Left cardiac atrium (tissue), 4 donors: Measurements from ENCODE around the gene RNF26. TPM values are rescaled to one million over a fixed set of nuclear protein-coding genes. Genes with fewer than 3 reads are reported as not detected.
"Not testable (repeated sequence)": the region's sequence is repeated elsewhere in the genome, so short reads cannot be mapped to it uniquely, and the experiment has no call there.

Experiments used
- ATAC-seq, 2 donors: fragments of 200-7000 bp; cut with Tn5 transposase; one replicate each; pipeline ENCODE4 v1.9.1; 2020; ENCODE audit warnings: mild to moderate bottlenecking in 2 of 2, moderate library complexity in 2 of 2
- DNase-seq: peaks from one replicate; pipeline ENCODE4 v3.0.0-alpha.2; 2020
- intact Hi-C, 2 donors: fragments of 100-400 bp; cut with DNase I; formaldehyde crosslinking; loops; one replicate each; pipeline versions ENCODE4 v1.14.1 to v1.15.1; 2022 to 2023
- microRNA-seq, 2 donors: library from miRNA; unstranded; fragments of <30 nt; microRNA quantifications; one replicate each; pipeline ENCODE4 v1.2.0, GENCODE V29; 2020
- total RNA-seq, 2 donors: library from RNA; stranded (reverse); fragmentation: NEBNext Ultra II Directional; extraction: Animal tissue kit (Norgen Biotek cat#: 25700); gene quantifications; one replicate each; pipeline ENCODE4 v1.2.1, GENCODE V29; 2021
- donor health status: DM: no; HTN: yes; CAD: no.
- donor health status: DM: no; HTN: yes; CAD: no; lungs with severe emphysema.
- donor health status: DM: yes; HTN: yes; CAD: no.
- donor health status: Dilated cardiomyopathy.

Gene RNF26
- total RNA-seq, 2 donors from 2014 or later, result 13.2 to 14.1 TPM

- intact Hi-C loops, result no loop called here
- peak; percentile 64 to 71 for ATAC-seq
- peak; percentile 82 for DNase-seq
Observed at GRCh38 chr11:119375337-119376196, 41.2 kb downstream of the RNF26 start.

GRCh38 chr11:119376197-119376847, 42.0 kb downstream of the RNF26 start:
- intact Hi-C loops, result no loop called here
- peak; percentile 3 to 4 for ATAC-seq

GRCh38 chr11:119377112-119377901, 43.0 kb downstream of the RNF26 start:
- intact Hi-C loops, result no loop called here
- ATAC-seq, result peak in 1 of 2 donors; percentile 3
- DNase-seq, result peak; percentile 50

More at GRCh38 chr11:119376197-119376847, 42.0 kb downstream of the RNF26 start:
- DNase-seq, result peak; percentile 51

GRCh38 chr11:119377961-119378667, 43.8 kb downstream of the RNF26 start:
- ATAC-seq (no peak), DNase-seq (no peak)
- intact Hi-C loops, result no loop called here

- intact Hi-C loops, result no loop called here
- DNase-seq (no peak), ATAC-seq (peak in 1 of 2 donors; percentile 2)
Observed at GRCh38 chr11:119378851-119379465, 44.6 kb downstream of the RNF26 start.

GRCh38 chr11:119380160-119380826, 46.0 kb downstream of the RNF26 start:
- ATAC-seq, result no peak
- intact Hi-C loops, result loop anchor here in 1 of 2 donors (2.0 kb wide), 1 partner anchor 23 kb away; no protein-coding TSS in a partner anchor
- no peak for DNase-seq

- peak in 1 of 2 donors; percentile 1 for ATAC-seq
- intact Hi-C loops, result loop anchor here in 1 of 2 donors (2.0 kb wide), 1 partner anchor 24 kb away; no protein-coding TSS in a partner anchor
- DNase-seq, result no peak
Observed at GRCh38 chr11:119380827-119381180, 46.5 kb downstream of the RNF26 start.

GRCh38 chr11:119381181-119381988, 47.1 kb downstream of the RNF26 start, which contains the start of gene USP2:
Gene USP2 (minus strand): TSS chr11:119381690. CDS start chr11:119373480, 8,210 bp downstream.
- ATAC-seq (peak; percentile 96), DNase-seq (peak; percentile 98)
- intact Hi-C loops, result loop anchor here in 1 of 2 donors (2.0 kb wide), 1 partner anchor 25 kb away; no protein-coding TSS in a partner anchor

- no peak for DNase-seq
- intact Hi-C loops, result no loop called here
- ATAC-seq, result no peak
Observed at GRCh38 chr11:119382101-119382500, 47.8 kb downstream of the RNF26 start.

- intact Hi-C loops, ATAC-seq, DNase-seq: not testable (repeated sequence)
Observed at GRCh38 chr11:119382513-119382912, 48.2 kb downstream of the RNF26 start.

GRCh38 chr11:119384332-119384731, 50.0 kb downstream of the RNF26 start:
- intact Hi-C loops, result no loop called here
- DNase-seq (no peak), ATAC-seq (no peak)

Small RNA genes within 50 kb of the gene (microRNA-seq; reads per million reads assigned to microRNA genes)
- gene MIR6756, result 0.40 to 0.54 reads per million in 2 donors

Other genes with a start within 250 kb of the RNF26 start
- gene HMBS, start 249.6 kb upstream of the RNF26 start, total RNA-seq, result 10 to 100 TPM; 19.8 to 23.2 TPM
- gene DPAGT1, start 232.7 kb upstream of the RNF26 start, total RNA-seq, result 10 to 100 TPM; 25.9 to 27.7 TPM
- 1 to 10 TPM; 8.7 to 9.3 TPM for gene C2CD2L, start 227.2 kb upstream of the RNF26 start, total RNA-seq
- gene HINFP, start 212.9 kb upstream of the RNF26 start, total RNA-seq, result 10 to 100 TPM; 12.9 to 17.5 TPM
- gene ABCG4, start 185.5 kb upstream of the RNF26 start, total RNA-seq, result 1 to 10 TPM in 1 of 2 donors, under 1 TPM in 1; 0.68 to 1.8 TPM
- 10 to 100 TPM; 14.8 to 18.3 TPM for gene NLRX1, start 165.8 kb upstream of the RNF26 start, total RNA-seq
- gene NHERF4, start 149.1 kb upstream of the RNF26 start, total RNA-seq, result 1 to 10 TPM in 1 of 2 donors, under 1 TPM in 1; 0.84 to 3.2 TPM
- gene CBL, start 128.2 kb upstream of the RNF26 start, total RNA-seq, result 10 to 100 TPM; 11.1 to 13.8 TPM
- gene MCAM, start 17.4 kb upstream of the RNF26 start, total RNA-seq, result 100 to 1,000 TPM; 144 to 230 TPM
- gene C1QTNF5, start 6.4 kb downstream of the RNF26 start, total RNA-seq, result 10 to 100 TPM; 25.1 to 39.9 TPM
- not detected for gene MFRP, start 12.2 kb downstream of the RNF26 start, total RNA-seq
- gene USP2, start 47.2 kb downstream of the RNF26 start, total RNA-seq, result 10 to 100 TPM; 65.8 to 68.8 TPM
- gene THY1, start 88.6 kb downstream of the RNF26 start, total RNA-seq, result 1 to 10 TPM; 6.1 to 7.0 TPM